Measurements from ENCODE around the gene CALHM2.
"Not testable (repeated sequence)": the region's sequence is repeated elsewhere in the genome, so short reads cannot be mapped to it uniquely, and the experiment has no call there.

Gene CALHM2, protein sequence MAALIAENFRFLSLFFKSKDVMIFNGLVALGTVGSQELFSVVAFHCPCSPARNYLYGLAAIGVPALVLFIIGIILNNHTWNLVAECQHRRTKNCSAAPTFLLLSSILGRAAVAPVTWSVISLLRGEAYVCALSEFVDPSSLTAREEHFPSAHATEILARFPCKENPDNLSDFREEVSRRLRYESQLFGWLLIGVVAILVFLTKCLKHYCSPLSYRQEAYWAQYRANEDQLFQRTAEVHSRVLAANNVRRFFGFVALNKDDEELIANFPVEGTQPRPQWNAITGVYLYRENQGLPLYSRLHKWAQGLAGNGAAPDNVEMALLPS

DNA sequence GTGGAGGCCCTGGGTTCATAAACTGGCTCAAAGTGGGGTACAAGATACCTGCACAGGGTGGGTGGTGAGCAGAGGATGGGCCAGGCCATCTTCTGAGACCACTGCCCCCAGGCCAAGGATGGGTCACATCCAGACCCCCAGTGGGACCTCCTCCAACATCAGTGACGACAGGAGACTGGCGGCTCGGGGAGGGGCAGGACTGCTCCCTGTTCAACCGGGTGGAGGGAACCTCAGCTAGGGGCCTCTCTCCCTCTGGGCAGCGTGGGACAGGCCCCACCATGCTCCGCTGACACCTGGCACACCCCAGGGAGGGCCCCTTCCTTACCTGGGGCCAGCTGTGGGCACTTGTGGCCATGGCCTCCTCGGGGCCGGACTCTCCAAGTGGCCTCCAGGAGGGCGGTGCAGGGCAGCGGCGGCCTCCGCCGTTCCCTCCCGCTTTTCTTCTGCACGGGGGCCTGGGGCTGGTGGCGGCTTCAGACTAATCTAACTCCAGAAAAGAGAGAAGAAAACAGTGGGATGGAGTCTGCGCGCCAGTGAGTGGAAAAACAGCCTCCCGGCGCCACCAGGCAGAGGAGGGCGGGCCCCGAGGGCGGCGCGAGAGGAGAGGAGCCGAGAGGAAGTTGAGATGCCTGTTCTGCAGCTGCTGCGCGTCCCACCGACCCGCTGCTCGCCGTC is at the start of gene CALHM2:
TSS of gene CALHM2 (minus strand) at position 540 of the 675 bp plus-strand sequence. CDS start 2,429 bp downstream, outside the sequence.
- peak; percentile 24 to 61 (median 41) for DNase-seq (ENCODE audit: low read depth in 4 of 4, low spot score in 1 of 4)

- no peak for DNase-seq (ENCODE audit: low read depth in 4 of 4, low spot score in 1 of 4)
These were observed 49.0 kb upstream of the CALHM2 start for GRCh38 chr10:103501186-103501585.

DNA sequence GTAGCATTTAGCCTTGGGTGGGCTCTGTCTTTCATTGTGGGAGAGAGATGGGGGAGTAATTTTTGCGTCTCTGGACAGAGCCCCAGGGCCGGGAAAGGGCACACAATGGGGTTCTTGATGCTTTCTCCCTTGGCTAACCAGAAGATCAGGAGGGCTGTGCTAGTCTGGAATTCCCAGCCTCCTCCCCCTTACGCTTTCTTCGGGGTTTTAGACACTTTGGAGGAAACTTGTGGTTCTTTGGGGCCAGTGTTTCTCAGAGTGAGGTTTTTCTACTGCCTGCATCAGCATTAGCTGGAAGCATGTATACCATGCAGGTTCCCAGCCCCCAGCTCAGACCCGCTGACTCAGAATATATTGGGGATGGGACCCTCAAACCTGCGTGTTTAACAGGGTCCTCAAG is 48.3 kb upstream of the CALHM2 start:
- DNase-seq (ENCODE audit: low read depth in 4 of 4, low spot score in 1 of 4) = no peak

- DNase-seq (ENCODE audit: low read depth in 4 of 4, low spot score in 1 of 4) = no peak
These were observed 47.7 kb upstream of the CALHM2 start for GRCh38 chr10:103499881-103500280.

- no peak for DNase-seq (ENCODE audit: low read depth in 4 of 4, low spot score in 1 of 4)
These were observed 46.9 kb upstream of the CALHM2 start for GRCh38 chr10:103498936-103499638.

- DNase-seq (ENCODE audit: low read depth in 4 of 4, low spot score in 1 of 4) = no peak
These were observed 45.2 kb upstream of the CALHM2 start for GRCh38 chr10:103497161-103497915.

- no peak for DNase-seq (ENCODE audit: low read depth in 4 of 4, low spot score in 1 of 4)
These were observed 43.2 kb upstream of the CALHM2 start for GRCh38 chr10:103495321-103495720.

- no peak for DNase-seq (ENCODE audit: low read depth in 4 of 4, low spot score in 1 of 4)
These were observed 42.0 kb upstream of the CALHM2 start for GRCh38 chr10:103493916-103494877.

DNA sequence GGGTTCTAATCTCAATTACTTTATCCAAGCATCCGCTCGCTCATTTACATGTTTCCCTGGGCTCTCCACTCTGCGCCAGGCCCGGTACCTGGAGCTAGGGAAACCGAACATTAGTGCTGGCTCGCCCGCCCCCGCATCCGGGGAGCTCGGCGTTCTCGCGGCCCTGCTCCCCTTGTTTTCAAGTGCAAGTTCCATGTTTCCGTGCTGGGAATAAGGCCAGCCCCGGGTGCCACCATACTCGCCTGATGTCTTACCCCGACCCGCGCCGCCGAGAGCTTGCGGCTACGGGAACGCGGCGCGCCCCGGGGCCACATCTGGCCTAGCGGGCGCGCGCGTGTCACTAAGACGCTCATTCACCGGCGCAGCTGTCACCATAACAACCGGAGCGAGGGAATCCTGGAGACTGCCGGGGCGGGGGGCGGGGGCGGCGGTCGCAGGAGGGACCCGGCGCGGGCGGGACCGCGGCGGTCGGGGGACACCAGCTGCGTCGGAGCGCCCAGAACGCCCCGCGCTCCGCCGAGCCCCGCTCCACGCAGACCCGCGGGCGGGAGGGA is 41.3 kb upstream of the CALHM2 start, which contains the start of gene NEURL1:
TSS of gene NEURL1 (plus strand) at position 344 of the 554 bp plus-strand sequence. CDS start 683 bp downstream, outside the sequence.
- peak in 1 of 4 experiments; percentile 11 for DNase-seq (ENCODE audit: low read depth in 4 of 4, low spot score in 1 of 4)

DNA sequence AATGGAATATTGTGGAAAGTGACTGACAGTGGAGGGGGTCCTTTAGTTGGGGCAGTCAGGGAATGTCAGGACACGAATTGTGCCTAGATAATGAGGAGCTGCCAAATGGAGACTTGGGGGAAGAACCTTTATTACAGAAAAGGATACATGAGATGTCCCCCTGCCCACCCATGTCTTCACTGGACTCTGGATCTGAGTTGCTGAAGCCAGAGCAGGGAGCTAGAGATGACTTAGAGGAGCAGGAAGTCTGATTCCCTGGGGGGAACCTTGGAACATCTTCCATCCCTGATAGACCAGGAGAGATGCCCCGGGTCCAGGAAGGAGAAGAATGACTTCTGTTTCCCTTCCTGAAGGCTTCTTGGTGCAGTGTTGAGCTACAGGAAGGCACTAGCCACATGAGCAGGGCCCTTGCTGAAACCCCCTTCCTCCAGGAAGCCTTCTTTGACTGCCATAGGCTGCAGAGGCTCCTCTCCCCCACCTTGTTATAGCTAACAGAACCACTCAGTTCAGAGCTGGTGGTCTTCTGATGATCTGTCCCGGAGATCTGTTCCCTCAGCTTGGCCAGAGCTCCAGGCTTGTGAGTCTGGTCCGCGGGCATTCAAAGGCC is 40.6 kb upstream of the CALHM2 start:
- DNase-seq (ENCODE audit: low read depth in 4 of 4, low spot score in 1 of 4) = no peak

GRCh38 chr10:103491729-103492364 is 39.7 kb upstream of the CALHM2 start:
- no peak for DNase-seq (ENCODE audit: low read depth in 4 of 4, low spot score in 1 of 4)

DNA sequence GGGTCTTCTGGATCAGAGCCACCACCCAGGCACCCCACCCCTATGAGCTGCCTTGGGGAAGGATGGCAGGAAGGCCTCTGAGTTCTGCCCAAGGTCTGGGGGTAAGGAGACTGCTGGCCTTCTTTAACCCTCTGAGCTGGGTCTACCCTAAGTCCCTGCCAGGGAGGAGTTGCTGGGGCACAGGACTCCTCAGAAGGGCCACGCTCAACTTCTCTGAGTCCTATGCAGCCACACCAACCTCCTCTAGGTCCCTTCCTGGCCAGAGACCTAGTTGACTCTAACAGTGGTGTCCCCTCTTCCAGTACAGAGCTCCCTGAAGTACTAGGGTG is 38.8 kb upstream of the CALHM2 start:
- no peak for DNase-seq (ENCODE audit: low read depth in 4 of 4, low spot score in 1 of 4)

DNA sequence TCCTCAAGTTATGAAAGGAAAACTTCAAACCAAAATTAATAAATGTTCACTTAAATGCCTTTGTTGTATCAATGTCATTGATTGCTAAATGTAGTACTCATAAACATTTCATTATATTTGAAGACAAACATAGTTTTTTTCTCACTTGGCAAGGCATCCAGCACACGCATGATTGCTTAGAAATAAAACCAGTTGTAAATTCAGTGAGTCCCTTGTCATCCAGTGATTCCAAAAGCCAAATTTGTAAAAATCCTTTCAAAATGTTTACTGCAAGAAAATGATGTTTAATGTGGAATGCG is 35.2 kb upstream of the CALHM2 start:
- no peak for DNase-seq (ENCODE audit: low read depth in 4 of 4, low spot score in 1 of 4)

DNA sequence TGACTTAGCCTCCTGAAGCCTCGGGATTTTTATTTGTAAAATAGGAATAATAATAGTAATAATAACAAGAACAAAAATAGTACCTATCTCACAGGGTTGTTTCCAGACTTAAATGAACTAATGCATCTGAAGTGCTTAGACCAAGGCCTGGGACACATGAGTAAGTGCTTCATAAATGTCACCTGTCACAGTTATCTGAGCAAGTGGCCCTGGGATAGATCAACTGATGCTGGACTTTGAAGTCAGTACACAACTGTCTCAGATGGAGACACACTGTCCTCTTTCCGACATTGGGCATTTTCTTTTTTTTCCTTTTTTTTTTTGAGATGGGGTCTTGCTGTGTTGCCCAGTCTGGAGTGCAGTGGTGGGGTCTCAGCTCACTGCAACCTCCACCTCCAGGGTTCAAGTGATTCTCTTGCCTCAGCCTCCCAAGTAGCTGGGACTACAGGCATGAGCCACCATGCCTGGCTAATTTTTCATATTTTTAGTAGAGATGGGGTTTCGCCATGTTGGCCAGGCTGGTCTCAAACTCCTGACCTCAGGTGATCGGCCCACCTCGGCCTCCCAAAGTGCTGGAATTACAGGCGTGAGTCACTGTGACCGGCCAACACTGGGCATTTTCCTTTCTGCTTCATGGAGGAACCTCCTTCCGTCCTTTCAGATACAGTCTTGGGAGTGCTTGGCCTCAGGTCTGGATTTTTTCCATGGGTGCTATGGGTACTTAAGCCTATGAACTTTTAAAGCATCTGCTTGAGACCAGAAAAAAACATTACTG is 34.7 kb upstream of the CALHM2 start:
- not testable (repeated sequence) for DNase-seq (ENCODE audit: low read depth in 4 of 4, low spot score in 1 of 4)

DNA sequence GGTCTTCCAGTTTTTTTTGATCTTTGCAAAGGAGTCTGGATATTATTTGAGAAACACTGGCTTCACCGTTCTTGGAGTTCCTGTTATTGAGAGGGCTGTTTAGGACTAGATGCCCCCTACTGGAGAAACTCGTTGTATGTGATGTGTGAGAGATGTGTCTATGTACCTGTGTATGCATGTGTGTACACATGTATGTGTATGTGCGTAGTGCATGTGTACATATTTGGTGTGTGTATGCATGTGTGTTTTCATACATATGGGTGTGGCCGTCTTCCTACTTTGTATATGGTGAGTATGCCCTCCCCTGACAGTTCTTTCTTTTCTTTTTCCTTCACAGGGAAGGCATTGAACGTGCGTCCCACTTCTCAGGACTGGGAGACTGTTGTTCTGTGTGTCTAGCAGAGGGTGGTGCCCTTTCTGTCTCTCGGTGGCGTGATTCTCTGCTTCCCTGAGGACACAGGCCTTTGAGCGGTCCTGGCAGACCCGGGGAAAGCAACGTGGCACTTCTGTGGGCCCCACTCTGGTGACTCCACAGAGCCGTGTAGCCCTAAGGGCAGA is 29.9 kb upstream of the CALHM2 start:
- DNase-seq (ENCODE audit: low read depth in 4 of 4, low spot score in 1 of 4) = no peak

DNA sequence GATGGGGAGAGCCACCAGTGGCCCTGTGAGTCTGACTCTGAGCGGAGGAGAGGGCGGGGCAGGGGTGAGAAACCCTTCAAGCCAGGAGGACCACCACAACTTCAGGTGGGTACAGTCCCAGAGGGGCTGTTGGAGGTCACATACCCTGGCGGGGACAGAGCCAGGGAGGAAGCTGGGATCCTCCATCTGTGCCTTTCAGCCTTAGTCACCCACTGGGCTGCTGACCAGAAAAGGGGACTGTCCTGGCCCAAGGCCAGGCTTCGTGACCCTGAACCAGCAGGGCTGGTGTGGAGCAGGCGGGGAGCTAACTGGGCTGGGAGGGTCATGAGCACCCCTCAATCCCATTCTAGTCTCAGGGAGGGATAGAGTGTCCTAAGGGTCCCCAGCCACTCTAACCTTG is 28.4 kb upstream of the CALHM2 start:
- DNase-seq (ENCODE audit: low read depth in 4 of 4, low spot score in 1 of 4) = no peak

DNA sequence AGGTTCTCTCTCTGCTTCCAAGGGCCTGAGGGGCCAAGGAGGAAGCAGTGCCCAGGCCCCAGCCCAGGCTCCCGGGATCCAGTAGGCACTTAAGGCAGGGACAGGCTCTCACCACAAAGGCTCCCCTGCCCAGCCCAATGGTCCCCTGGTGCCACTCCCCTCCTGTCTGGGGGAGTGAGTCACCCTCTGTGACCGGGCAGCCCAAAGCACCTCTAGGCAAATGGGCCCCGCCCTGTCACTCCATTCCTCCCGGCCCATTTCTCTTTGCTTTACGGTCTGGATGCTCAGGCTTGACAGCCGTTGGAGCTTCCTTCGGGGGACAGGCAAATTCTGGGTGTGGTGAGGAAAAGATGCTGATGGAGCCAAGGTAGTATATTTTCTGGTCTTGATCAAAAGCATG is 27.0 kb upstream of the CALHM2 start, which contains the start of gene CALHM3:
TSS of gene CALHM3 (minus strand) at position 106 of the 400 bp plus-strand sequence. CDS start 208 bp downstream, outside the sequence.
- DNase-seq (ENCODE audit: low read depth in 4 of 4, low spot score in 1 of 4) = no peak

GRCh38 chr10:103478671-103479070 is 26.5 kb upstream of the CALHM2 start:
- DNase-seq (ENCODE audit: low read depth in 4 of 4, low spot score in 1 of 4) = no peak

Measured in stimulated activated CD4-positive, alpha-beta T cell treated with anti-CD3 and anti-CD28 coated beads, Interleukin-1b, Interleukin-23, amount 100 ng/mL, for 24 hours (primary cell).